Putamen (tissue), 1 donor: ENCODE results near the gene ABCC4.

Experiments
- DNase-seq: peaks from one replicate; pipeline ENCODE4 v3.0.0-alpha.2; 2016; ENCODE audit warnings: low spot score

Gene ABCC4

GRCh38 chr13:94988654-94989053 is 312.6 kb downstream of the ABCC4 start:
- no peak for DNase-seq

GRCh38 chr13:94987869-94988268 is 313.4 kb downstream of the ABCC4 start:
- DNase-seq: no peak

DNA sequence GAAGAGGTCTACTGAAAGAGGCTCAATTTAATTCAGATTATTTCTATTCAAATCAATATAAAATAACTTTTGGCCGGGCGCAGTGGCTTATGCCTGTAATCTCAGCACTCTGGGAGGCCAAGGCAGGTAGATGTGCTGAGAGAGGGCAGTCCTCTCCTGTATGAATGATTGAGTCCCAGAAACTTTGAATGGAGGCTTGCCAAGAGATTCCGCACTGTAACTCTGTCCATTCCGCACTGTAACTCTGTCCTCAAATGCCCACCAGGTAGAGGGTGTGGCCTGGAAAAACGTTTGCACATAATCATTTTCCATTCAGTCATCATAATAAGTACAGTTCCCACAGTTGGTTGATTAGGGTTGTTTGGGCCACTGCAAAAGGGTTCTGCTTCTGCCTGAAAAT is 314.2 kb downstream of the ABCC4 start:
- no peak for DNase-seq

GRCh38 chr13:94984958-94985357 is 316.3 kb downstream of the ABCC4 start:
- no peak for DNase-seq

GRCh38 chr13:94978516-94978915 is 322.7 kb downstream of the ABCC4 start:
- DNase-seq: no peak

- no peak for DNase-seq
Measured at GRCh38 chr13:94974015-94974951, 327.0 kb downstream of the ABCC4 start.

- DNase-seq: no peak
Measured at GRCh38 chr13:94972262-94972661, 329.0 kb downstream of the ABCC4 start.
